HepG2 (cell line): ENCODE measurements around the gene MYH10. TPM values are rescaled to one million over a fixed set of nuclear protein-coding genes. Genes with fewer than 3 reads are reported as not detected.

ENCODE experiments used
- ARID2 ChIP-seq: sonication (generic); formaldehyde crosslinking; IDR thresholded peaks from 2 replicates; pipeline ENCODE4 v1.8.1; 2022; ENCODE audit warnings: mild to moderate bottlenecking, missing genetic modification reagents, borderline replicate concordance
- CAMTA2 ChIP-seq: sonication (generic); formaldehyde crosslinking; IDR thresholded peaks from 2 replicates; pipeline ENCODE4 v1.4.0; 2020; ENCODE audit warnings: mild to moderate bottlenecking, missing genetic modification reagents, borderline replicate concordance
- CHCHD3 ChIP-seq: sonication (generic); formaldehyde crosslinking; IDR thresholded peaks from 2 replicates; pipeline ENCODE4 v1.8.0; 2022; ENCODE audit warnings: mild to moderate bottlenecking, missing genetic modification reagents, moderate library complexity
- HOMEZ ChIP-seq: IDR thresholded peaks from 2 replicates; pipeline ENCODE4 v1.6.1; 2016; ENCODE audit warnings: low read depth
- PCBP1 ChIP-seq: fragments of 200-400 bp; formaldehyde crosslinking; IDR thresholded peaks from 2 replicates; pipeline ENCODE4 v1.6.1; 2017; ENCODE audit warnings: mild to moderate bottlenecking, low read depth, low read length, borderline replicate concordance
- PCBP2 ChIP-seq: fragments of 200-400 bp; formaldehyde crosslinking; optimal IDR thresholded peaks from 2 replicates; pipeline ENCODE3; 2018; ENCODE audit warnings: low read length, low read depth; ENCODE audit not compliant: poor library complexity, severe bottlenecking
- SALL1 ChIP-seq: sonication (generic); formaldehyde crosslinking; IDR thresholded peaks from 2 replicates; pipeline ENCODE4 v1.8.0; 2022; ENCODE audit warnings: mild to moderate bottlenecking, missing genetic modification reagents
- TIGD3 ChIP-seq: sonication (generic); formaldehyde crosslinking; IDR thresholded peaks from 2 replicates; pipeline ENCODE4 v1.5.1; 2020; ENCODE audit warnings: mild to moderate bottlenecking, missing genetic modification reagents, borderline replicate concordance
- UBTF ChIP-seq: sonication (generic); formaldehyde crosslinking; IDR thresholded peaks from 2 replicates; pipeline ENCODE4 v1.4.0; 2020; ENCODE audit warnings: mild to moderate bottlenecking, missing genetic modification reagents
- ZBED4 ChIP-seq: sonication (generic); formaldehyde crosslinking; IDR thresholded peaks from 2 replicates; pipeline ENCODE4 v1.4.0; 2020; ENCODE audit warnings: missing genetic modification reagents, borderline replicate concordance
- ZBTB10 ChIP-seq: sonication (generic); formaldehyde crosslinking; IDR thresholded peaks from 2 replicates; pipeline ENCODE4 v1.4.0; 2020; ENCODE audit warnings: missing genetic modification reagents, borderline replicate concordance
- ZFX ChIP-seq: sonication (generic); formaldehyde crosslinking; IDR thresholded peaks from 2 replicates; pipeline ENCODE4 v1.4.0; 2020; ENCODE audit warnings: mild to moderate bottlenecking, low read depth, missing genetic modification reagents, moderate library complexity
- ZNF784 ChIP-seq: sonication (generic); formaldehyde crosslinking; IDR thresholded peaks from 2 replicates; pipeline ENCODE4 v1.5.1; 2020; ENCODE audit warnings: missing genetic modification reagents, mild to moderate bottlenecking, borderline replicate concordance
- polyA plus RNA-seq, 8 experiments: library from polyadenylated mRNA; depleted of rRNA in 3 of 8; stranded (reverse) in 7 of 8; unstranded in 1 of 8; fragments of >200 nt; fragmentation: Illumina TruSeq in 4 of 8; extraction: Trizol in 4 of 8; gene quantifications; 2 replicates each; pipeline versions ENCODE4 v1.2.1 to v1.2.3, GENCODE V29; 2011 to 2016; ENCODE audit warnings: low read depth in 4 of 8, missing spikeins in 1 of 8, mixed read lengths in 1 of 8; ENCODE audit not compliant: insufficient read depth in 1 of 8
- total RNA-seq, 5 experiments: library from RNA; depleted of rRNA; stranded (reverse); fragments of >200 nt; fragmentation: Illumina TruSeq; extraction: Trizol; gene quantifications; 2 replicates each; pipeline ENCODE4 v1.2.3, GENCODE V29; 2016; ENCODE audit warnings: low read depth in 1 of 5

MYH10 gene
- total and polyA plus RNA-seq, 2 of the 13 experiments (the other 11 are each of a cell fraction or from before 2014, with no cell fraction given) = 43.4 to 68.6 TPM

GRCh38 chr17:8435245-8436168, 195.0 kb downstream of the MYH10 start, which contains the start of gene NDEL1 (continued):
- peak; percentile 65; the same call in 1 of the 2 replicates for TF ChIP-seq ZBTB10 (CRISPR knock-in tag)
- no peak for TF ChIP-seq PCBP1
- TF ChIP-seq UBTF (CRISPR knock-in tag) = peak; percentile 95
- TF ChIP-seq ZBED4 (CRISPR knock-in tag) = peak; percentile 66
- TF ChIP-seq PCBP2 = no peak
- no peak for TF ChIP-seq SALL1 (CRISPR knock-in tag)
- TF ChIP-seq HOMEZ (CRISPR knock-in tag) = no peak
- no peak for TF ChIP-seq TIGD3 (CRISPR knock-in tag)
- no peak for TF ChIP-seq CHCHD3 (CRISPR knock-in tag)
- TF ChIP-seq ZFX = peak; percentile 96
- no peak; the same call in 1 of the 2 replicates for TF ChIP-seq ZNF784 (CRISPR knock-in tag)
- TF ChIP-seq ARID2 (CRISPR knock-in tag) = peak; percentile 26; the same call in 1 of the 2 replicates
- no peak for TF ChIP-seq CAMTA2 (CRISPR knock-in tag)
